HG03039 (cell line): ENCODE measurements around the gene FAM47E.

ENCODE experiments used
- ATAC-seq: cut with Tn5 transposase; IDR thresholded peaks from one replicate; pipeline ENCODE4 v1.9.1; 2021; ENCODE audit warnings: mild to moderate bottlenecking, moderate library complexity; ENCODE audit not compliant: unreplicated experiment

FAM47E gene, protein sequence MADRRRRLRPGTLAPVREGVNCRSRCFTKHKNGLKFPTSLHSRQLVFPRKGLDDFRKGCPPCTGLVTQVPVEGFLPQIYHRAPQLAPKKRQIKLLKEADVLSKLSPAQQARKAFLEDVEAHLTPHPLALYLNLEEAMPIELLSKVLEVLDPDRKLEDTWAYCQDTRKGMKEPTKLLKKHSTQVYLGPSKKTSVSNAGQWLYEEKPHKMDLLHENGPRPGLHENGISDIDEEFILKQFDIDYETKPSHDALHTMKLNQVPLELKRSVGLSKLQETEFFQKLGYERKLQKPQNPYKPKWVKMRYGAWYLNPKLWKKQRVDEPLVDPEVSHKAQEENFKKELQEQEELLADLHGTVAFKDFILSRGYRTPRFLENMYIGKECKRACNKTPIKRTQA

DNA sequence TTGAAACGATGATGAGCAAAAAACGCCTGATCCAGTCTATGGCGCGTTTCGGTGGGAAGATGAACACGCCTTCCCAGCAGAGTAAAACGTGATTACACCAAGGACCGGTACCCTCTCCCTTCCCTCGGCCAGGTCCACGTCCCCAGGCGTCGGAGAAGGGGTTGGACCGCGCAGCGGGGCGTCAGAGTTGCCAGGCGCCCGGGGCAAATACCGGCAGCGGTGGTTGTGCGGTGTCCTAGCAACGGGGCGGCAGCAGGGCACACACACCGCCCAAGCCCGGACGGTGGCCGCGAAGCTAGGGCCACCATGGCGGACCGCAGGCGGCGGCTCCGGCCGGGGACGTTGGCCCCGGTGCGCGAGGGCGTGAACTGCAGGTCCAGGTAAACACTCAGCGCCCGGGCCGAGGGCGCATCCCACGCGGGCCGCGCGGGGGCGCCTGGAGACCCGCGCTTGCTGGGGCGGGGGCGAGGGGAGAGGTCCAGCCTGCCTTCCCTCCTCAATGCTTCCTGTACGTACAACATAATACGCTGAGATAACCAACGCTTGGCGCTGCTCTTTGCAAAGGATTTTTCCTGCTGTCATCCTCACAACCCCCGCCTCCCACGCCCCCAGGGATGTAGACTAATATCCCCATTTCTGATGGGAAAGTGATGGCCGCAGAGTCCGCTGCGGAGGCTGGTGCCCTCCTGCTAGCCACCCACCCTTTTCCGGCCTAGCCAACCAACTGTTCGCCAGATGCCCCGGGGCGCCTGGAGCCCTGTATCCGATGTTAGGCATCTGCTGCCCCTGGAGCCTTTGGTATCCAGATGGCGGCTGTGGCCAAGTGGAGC lies at the start of gene FAM47E:
Gene FAM47E, plus strand, starts transcription at position 281 of the 830 bp plus-strand sequence. Its CDS starts 26 bp downstream, at position 307.
- ATAC-seq: no peak

DNA sequence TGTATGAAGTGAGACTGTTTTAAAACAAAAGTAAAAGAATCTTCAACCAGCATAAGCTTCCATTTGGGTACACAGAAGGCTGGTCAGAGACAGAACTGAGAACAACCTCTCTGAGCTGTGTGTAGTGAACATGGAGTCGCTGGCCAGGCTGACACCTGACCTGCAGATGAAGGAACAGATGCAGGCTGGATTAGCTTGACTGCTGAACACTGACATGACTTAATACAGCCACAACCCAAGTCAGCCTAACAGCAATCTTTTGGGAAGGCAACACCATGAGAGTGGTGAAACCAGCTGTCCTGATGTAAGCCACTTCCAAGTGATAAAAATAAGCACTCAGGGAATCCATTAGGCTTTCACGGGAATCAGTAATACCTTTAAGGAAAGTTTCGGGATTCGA lies 48.0 kb upstream of the FAM47E start:
- ATAC-seq: no peak

DNA sequence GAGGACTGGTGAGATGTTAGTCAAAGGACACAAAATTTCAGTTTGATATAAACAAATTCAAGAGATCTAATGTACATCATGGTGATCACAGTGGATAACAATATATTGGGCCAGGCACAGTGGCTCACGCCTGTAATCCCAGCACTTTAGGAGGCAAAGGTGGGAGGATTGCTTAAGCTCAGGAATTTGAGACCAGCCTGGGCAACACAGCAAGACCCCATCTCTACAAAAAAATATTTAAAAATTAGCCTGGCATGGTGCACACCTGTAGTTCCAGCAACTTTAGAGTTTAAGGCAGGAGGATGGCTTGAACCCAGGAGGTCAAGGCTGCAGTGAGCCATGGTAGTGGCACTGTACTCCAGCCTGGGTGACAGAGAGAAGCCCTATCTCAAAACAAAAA lies 46.6 kb upstream of the FAM47E start:
- ATAC-seq: no peak

DNA sequence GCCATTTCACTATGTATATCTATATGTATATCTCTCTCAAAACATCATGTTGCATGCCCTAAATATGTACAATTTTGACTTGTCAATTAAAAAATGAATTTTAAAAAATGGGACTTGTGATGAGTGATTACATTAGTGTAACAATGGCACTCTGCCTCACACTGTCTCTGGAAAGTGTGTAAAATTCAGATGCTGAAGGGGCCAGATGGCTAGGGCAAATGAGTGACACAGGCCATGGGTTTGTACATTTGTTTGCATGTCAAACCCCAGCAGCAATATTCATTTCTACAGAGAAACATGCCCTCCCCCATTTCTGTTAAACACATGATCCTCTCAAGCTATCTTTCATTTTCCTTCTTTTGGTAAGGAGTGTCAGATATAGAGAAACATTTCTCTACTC lies 46.0 kb upstream of the FAM47E start:
- no peak for ATAC-seq

DNA sequence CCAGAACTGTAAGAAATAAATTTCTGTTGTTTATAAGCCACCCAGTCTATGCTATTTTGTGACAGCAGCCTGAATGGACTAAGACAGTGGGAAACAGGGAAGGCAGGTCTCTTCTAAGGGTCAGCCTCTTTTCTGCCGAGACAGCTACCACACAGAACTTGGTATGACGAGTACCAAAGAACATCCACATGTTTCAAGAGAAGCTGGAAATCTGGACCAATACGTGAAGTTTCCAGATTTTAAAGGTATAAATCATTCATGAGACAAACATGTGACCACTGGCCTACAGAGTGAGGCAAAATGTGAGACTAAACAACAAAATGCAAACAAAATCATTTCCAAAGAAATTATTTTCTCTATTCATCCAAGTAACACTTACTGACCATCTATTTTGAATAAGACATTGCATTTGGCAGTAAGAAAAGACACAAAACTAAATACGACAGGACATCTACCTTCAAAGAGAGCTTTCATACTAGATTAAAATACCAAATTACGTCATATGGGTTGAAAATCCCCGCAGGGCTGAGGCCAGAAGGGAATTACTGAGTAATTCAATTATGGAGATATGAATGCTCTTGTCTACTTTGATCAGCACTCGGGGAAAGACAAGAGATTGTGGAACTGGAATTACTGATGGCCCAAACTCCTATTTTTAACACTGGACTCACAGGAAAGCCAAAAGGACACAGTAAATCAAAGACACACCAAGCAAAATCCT lies 45.1 kb upstream of the FAM47E start:
- no peak for ATAC-seq

DNA sequence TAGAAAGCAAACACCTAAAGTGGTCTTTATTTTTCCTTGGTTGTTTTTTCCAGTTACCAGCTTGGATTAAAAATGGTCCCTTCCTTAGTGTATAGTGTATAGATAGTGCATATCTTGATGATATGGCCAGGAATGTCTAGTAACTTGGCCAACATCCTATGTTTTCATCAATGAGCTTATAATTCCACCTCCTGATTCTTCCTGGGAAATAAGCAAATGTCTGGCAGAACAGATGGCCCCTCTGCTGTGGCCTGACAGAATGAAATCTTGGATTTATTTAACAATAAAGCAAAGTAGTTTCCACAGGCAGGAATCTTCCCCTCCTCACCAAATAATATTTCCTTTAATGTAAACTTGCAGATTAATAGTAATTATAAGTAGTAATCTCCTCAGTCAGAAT lies 44.0 kb upstream of the FAM47E start:
- ATAC-seq: no peak

DNA sequence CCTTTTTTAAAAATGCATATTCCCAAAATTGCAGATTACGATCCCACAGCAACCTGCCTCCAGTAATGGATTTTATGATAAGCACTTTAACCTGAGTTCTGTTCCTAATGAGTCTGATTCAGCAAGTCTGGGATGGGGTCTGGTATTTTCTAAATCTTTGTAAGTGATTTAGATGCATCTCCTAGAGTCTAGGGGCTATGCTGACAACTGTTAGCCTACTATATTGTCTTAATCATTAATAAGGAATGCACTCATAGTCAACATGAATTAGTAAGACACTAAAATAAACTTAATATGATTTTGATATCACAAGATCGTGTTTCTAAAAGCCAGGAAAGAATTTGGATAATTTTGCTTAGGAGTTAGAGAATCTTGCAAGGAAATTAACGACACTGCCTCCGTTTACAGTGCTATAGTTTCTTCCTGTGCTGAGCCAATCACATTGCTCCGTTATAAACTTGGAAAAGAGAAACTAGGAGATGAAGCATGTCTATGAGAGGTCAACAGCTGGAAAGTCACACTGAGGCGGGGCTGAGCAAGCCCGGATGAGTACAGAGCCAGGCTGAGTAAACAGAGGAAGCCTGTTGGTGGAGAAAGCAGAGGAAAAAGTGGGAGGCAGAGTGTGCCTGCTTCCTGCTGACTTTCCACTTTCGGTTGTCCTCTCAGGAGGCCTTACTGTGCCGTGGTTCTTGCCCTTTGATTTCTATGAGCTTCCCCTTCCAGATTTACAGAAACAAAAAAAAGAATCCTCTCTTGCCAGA lies 43.3 kb upstream of the FAM47E start:
- ATAC-seq: no peak

DNA sequence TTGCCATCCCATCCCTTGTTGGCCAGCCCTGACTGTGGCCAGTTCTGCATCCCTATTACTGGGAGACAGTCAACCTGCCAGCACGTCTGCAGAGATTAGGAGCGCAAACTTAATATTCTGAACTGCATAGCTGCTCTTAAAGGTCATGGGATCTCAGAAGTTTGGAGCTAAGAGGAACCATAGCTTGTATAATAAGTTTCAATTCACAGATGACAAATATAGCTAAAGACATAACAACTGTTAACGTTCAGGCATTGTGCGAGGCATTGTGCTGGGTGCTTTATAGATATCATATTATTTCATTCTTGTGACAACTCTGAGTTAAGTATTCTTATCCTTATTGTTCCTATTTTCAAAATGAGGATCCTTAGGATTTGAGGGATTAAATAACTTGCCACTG lies 41.6 kb upstream of the FAM47E start:
- no peak for ATAC-seq

DNA sequence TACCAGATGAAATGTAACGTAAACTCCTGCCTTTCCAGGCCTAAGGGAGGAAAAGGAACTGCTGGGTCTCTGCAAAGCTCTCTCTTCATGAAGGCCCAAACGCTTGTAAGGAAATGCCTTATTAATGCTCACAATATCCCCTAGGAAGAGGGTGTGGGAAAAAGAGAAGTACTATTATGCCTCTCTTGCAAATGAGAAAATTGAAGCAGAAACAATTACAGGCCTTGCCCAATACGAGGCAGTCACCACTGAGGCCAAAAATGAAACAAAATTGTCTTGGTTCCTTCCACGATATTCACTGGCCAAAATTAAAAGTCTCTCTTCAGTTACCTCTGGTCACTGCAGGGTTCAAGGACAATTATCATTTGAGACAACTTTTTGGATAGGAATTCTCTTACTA lies 41.1 kb upstream of the FAM47E start:
- ATAC-seq: no peak

DNA sequence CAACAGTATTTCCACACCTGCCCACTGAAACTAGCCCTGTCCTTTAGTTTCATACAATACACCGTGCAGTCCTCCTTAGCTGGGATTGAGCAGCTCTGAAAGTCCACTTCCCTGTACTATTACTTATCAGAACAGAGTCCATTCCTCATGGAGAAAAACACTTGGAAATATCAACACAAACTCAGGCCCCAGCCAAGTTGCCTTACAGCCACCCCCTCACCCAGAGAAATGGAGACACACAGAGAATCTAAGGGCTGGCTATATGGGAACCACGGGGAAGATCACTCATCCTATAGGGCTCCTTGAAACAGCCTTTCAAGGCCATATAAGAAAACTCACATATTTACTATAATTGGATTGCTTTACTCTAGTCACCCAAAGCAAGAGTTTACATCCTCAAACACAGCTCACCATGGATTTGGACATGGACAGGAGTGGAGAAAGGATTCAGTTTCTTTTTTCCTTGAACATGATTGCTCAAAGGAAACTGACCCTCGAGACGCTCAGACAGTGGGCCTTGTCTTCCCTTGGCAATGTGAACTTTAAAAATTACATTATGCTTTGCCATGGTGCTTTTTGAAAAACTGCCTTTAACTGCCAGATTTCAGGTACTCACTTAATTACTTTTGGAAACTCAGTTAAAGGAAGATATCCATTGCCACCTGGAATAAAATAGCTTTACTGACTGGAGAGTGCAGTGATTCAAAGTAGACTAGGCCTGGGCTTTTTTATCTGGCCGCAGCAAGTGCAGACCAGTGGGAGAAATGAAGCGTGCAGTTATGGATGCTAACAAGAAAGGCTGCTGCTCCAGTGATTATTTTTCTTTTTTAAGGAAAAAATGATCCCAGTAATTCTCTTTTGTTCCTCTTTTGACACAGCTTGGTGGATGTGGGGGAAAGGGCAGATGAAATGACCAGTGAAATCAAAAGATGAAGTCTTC lies 39.5 kb upstream of the FAM47E start:
- ATAC-seq: no peak

DNA sequence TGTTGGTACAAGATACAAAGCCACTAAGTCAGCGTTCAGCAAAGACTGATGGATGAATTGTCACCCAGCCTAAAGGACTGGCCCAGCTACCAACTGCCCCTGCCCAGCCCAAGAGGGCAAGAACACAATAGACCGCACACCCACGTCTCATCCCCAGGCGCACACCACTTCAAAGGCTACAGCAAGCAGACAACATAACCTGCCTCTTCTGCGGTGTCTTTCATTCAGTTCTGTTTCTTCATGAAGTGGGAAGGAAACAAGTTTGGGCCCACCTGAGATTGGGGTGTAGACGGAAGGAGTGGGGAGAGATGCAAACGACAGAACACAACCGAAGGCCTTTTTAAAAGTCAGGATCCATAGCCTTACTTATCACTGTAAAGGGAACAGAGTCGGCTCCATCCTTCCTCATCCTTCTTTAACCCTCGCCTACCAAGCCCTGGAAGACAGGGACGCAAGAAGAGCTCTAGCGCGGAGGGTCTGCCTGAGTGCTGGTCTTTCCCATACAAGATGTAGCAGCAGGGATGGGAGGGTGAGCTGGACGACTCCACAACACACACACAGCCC lies 38.6 kb upstream of the FAM47E start:
- ATAC-seq: no peak

DNA sequence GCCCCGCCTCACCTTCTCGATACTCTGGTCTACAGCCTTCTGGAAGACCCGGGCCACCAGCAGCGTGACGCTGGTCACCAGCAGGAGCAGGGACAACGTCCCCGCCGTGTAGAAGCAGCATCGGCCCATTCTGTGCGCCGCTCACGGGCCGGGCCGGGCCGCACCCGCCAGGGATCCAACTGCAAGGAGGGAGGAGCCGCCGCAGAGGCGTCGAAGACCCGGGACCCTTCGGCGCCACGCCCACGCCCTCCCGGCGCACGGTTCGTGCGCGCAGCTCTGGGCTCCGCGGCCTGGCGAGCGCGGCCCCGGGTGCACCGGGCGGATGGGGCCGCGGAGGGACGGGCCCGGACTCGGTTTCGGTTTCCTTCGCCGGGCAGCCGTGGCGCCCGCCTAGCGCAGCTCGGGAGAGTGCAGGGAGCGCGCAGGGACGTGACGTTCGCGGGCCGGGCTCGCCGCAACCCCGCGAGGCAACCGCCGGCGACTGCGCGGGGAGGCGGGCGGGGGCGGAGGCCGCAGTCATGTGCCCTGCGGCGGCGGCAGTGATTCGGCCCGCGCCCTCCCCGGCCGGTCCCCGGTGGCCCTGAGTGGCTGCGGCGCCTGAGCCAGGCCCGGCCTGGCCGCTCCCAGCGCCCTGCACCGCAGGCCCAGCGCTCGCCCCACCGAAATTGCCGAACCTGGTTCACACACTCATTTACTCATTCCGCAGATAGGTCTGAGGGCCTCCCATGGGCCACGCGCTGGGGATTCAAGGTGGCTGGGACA lies 37.9 kb upstream of the FAM47E start, which contains the start of gene SCARB2:
Gene SCARB2, minus strand, starts transcription at position 410 of the 762 bp plus-strand sequence. Its CDS starts 281 bp downstream, at position 129.
- peak; percentile 56 for ATAC-seq

DNA sequence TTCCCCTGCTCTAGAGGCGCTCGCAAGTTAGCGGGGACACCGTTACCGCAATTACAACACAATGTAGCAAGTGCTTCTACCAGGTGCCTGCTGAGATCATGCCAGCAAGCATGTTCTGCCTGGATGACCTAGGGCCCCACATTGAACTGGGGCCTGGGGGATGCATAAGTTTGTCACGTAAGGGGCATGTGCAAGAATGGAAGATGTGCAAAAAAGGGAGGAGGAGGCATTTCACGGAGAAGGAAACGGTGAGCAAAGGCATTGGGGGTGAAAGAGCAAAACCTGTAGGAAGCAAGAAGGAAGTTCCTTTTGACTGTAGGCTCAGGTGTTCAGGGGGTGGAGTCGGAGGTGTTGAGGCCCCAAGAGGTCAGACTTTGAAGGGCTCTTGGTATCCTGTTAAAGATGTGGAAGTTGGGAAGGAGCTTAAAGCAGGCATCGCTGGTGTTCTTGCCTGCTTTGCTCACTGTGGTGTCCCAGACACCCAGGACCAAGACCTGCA lies 37.3 kb upstream of the FAM47E start:
- no peak for ATAC-seq

DNA sequence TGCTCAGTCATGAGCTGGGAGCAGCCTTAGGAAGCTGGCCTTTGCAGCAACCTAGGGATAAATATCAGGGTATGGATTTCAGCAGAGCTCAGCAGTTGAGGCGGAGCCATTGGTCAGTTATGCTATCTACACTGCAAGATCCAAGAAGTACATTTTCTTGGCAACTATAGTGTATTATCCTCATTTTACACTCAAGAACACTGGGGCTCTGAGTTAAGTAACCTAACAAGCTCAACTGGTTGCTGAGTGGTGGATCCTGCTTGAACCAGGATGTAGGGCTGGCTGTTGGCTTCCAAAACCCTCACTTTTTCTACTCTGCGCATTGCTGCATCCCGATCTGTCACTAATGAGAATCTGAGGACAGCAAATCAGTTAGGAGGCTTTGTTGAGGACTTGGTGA lies 36.4 kb upstream of the FAM47E start:
- ATAC-seq: no peak

DNA sequence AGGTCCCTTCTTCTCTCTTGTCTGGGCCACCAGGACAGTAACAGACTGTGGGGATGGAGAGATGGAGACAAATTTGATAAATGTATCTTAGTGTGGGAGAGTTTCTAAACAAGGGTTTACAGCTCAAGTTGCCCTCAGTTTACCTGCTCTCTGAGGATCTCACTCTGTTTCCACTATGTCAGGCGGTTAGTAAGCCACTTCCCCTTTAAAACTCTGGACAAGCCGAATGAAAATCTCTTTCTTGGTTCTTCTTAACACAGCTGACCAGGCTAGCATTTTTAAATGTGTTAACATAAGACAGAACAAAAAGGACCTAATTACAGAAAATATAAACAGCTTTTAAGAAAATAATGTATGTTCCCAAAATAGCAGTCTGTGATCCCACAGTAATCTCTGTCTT lies 35.0 kb upstream of the FAM47E start:
- ATAC-seq: no peak

DNA sequence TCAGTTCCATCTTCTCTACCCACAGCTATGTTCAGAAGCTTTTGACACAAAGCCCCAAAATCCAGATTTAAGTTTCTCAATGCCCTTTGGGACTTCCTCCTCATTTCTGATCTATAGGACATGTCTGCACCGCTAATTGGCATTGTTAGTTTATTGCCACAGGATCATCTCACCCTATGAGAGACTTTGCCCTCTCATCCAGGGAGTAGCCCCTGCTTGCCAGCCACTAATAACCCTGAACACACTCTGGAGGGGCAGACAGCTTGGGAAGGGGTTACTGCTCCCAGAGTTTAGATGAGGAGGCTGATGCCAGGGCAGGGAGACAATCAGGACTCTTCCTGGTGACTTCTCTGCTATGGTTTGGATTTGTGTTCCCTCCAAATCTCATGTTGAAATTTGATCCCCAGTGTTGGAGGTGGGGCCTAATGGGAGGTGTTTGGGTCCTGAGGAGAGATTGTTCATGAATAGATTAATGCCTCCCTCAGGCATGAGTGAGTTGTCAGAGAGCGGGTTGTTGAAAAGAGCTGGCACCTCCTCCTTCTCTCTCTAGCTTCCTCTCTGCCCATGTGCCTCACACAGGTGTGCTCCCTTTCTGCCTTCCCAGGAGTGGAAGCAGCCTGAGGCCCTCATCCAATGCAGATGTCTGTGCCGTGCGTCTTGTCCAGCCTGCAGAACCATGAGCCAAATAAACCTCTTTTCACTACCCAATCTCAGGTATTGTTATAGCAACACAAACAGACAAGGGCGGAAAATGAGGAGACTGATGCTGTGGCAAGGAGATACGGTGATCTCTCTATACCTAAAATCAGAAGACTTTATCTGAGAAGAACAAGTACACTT lies 34.3 kb upstream of the FAM47E start:
- no peak for ATAC-seq

DNA sequence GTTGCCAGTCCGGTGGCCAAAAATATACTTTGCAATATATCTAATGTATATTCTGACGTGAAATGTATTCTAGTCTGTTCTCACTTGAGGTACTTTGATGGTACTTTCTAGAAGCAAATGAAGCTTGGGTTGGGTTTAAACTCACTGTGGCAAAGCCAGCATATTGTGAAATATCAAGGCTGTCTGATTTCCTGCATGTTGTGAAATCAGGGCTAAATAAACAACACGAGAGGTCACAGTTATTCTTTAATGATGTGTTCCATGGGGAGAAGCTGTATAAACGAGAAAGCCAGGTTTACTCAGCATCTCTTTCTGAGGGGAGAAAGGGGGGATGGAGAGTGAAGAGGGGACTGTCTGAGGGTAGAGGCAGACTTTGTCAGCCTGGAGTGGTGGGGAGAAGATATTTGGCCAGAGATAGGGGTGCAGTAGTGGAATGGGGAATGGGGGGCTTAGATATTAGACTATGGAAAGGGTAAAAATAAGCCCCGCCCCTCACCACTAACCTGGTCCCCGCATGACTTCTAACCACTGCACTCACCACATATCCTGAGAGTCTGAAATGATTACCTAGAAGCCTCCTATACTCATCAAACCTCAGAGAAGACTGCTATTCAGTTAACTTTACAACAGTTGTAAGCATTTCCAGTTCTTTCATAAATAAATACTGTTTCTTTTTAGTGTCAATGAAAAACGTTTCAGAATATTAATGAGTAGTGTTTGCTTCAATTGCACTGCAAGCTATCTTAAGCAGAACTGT lies 32.0 kb upstream of the FAM47E start:
- ATAC-seq: no peak
